ENCODE data around the gene LFNG. TPM values are rescaled to one million over a fixed set of nuclear protein-coding genes. Genes with fewer than 3 reads are reported as not detected.

Gene LFNG
- total and polyA plus RNA-seq, 2 of the 13 experiments (the other 11 are each of a cell fraction or from before 2014, with no cell fraction given) = 0.44 to 1.5 TPM

GRCh38 chr7:2558629-2559282 lies 39.2 kb downstream of the LFNG start, which contains the start of gene IQCE (continued):
- TF ChIP-seq ZNF780A (CRISPR knock-in tag; IDR thresholded peaks at IDR 0.05) (no peak), MBD4 (IDR thresholded peaks at IDR 0.05; ENCODE audit: borderline replicate concordance, low read length) (no peak), ZNF670 (CRISPR knock-in tag; IDR thresholded peaks at IDR 0.05; ENCODE audit: borderline replicate concordance) (no peak), HHEX (CRISPR knock-in tag; IDR thresholded peaks at IDR 0.05) (no peak), MAZ (IDR thresholded peaks at IDR 0.05; ENCODE audit: borderline replicate concordance, low read depth, low read length) (peak; percentile 58; the same call in 1 of the 2 replicates), MAZ (CRISPR knock-in tag; IDR thresholded peaks at IDR 0.05; ENCODE audit: low read depth) (peak; percentile 67), ZNF460 (CRISPR knock-in tag; IDR thresholded peaks at IDR 0.05; ENCODE audit: borderline replicate concordance) (no peak), ZNF143 (CRISPR knock-in tag; IDR thresholded peaks at IDR 0.05) (no peak), ZFP91 (CRISPR knock-in tag; IDR thresholded peaks at IDR 0.05; ENCODE audit: borderline replicate concordance) (peak; percentile 37; the same call in 1 of the 2 replicates), HIVEP1 (CRISPR knock-in tag; IDR thresholded peaks at IDR 0.05) (no peak), STAG1 (CRISPR knock-in tag; IDR thresholded peaks at IDR 0.05) (no peak), GFI1 (CRISPR knock-in tag; IDR thresholded peaks at IDR 0.05; ENCODE audit: borderline replicate concordance) (no peak; the same call in 1 of the 2 replicates), BCL6 (CRISPR knock-in tag; IDR thresholded peaks at IDR 0.05) (no peak), ZNF121 (CRISPR knock-in tag; IDR thresholded peaks at IDR 0.05) (peak; percentile 94), ZNF17 (CRISPR knock-in tag; IDR thresholded peaks at IDR 0.05) (no peak), ZNF747 (CRISPR knock-in tag; IDR thresholded peaks at IDR 0.05; ENCODE audit: borderline replicate concordance) (no peak)

All from HepG2 (cell line).